ENCODE results near the gene PBX2. TPM values are rescaled to one million over a fixed set of nuclear protein-coding genes. Genes with fewer than 3 reads are reported as not detected.
A peak's percentile ranks its signal among the peaks of the same experiment; 100 is the strongest.

PBX2 gene
- total and polyA plus RNA-seq, 2 of the 4 experiments (the other 2 are of a cell fraction): 17.7 to 56.8 TPM

DNA sequence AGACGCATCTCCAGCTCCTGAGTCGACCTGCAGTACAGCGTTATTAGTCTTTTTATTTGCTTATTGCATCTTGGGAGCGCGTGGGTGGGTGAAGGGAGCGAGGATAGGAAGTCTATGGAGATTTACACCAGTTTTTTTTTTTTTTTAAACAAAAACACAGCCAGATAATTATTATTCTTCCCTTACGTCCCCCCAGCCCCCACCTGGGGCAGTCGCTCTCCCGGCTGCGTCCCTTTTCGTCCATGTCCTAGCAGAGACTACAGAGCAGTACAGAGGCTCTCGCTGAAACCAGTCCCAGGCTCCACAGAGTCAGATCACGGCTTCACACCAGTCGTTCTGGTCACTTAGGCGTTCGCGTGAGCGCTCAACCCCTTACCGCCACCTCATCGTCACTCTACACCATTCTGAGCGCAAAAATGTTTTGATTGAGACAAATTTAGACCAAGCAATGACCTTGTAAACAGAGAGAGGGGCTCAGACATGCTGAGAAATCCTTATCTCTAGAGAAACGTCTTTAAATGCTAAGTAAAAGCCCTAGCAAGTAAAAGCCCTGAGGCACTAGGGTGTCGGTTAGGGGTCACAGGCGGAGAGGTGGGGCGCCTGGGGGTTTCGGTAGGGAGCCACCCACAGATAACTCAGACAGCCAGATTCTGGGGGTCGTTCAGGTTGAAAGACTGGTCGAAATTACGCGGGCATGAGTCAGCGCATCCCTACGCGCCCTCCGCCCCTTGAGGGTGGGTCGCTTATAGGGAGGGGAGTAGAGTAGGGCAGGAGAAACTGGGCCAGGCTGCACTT is 37.0 kb downstream of the PBX2 start:
- Histone ChIP-seq H4K20me1 (ENCODE audit: insufficient read depth, low read length) (no peaks in the 10 kb centered on the region), H3K4ac (ENCODE audit: low read depth, low read length) (peak overlapping the region; percentile 84), H4K5ac (ENCODE audit: low read depth, low read length) (peak overlapping the region; percentile 87), H2BK20ac (ENCODE audit: low read depth, low read length) (peak overlapping the region; percentile 61), H2AK5ac (ENCODE audit: low read depth, low read length) (peak overlapping the region; percentile 80), H2BK5ac (ENCODE audit: low read depth, low read length, poor library complexity, severe bottlenecking) (peak overlapping the region; percentile 81), H3K27ac (ENCODE audit: insufficient read depth, low read length) (peak overlapping the region; percentile 84), H3K36me3 (ENCODE audit: control insufficient read depth, insufficient read depth, low read length) (peaks cover 11% of the 10 kb centered on the region), H2BK15ac (ENCODE audit: low read depth, low read length) (peak overlapping the region; percentile 59; the same call in 2 of the 3 replicates), H3K14ac (replicated peaks; ENCODE audit: low read depth, low read length) (peak overlapping the region; percentile 68), H2AFZ (replicated peaks; ENCODE audit: low read length, poor library complexity) (peak overlapping the region; percentile 96), H4K91ac (ENCODE audit: insufficient read depth, low read depth, low read length) (peak overlapping the region; percentile 73), H3K9me3 (ENCODE audit: control insufficient read depth, insufficient read depth, low read length) (peaks cover 2% of the 10 kb centered on the region; the same call in 1 of the 2 replicates), H3K4me1 (ENCODE audit: control insufficient read depth, insufficient read depth, low read length) (peaks cover 23% of the 10 kb centered on the region), H3K18ac (ENCODE audit: low read depth, low read length) (peak overlapping the region; percentile 46), H3K9ac (ENCODE audit: low read depth, low read length) (peak overlapping the region; percentile 70), H3K27me3 (ENCODE audit: control insufficient read depth, insufficient read depth, low read length) (peaks cover 6% of the 10 kb centered on the region; the same call in 1 of the 2 replicates), H4K8ac (ENCODE audit: low read depth in 2 of 2, low read length in 2 of 2) (peak overlapping the region; percentile 75 to 96), H2BK120ac (ENCODE audit: low read depth, low read length) (peak overlapping the region; percentile 78), H3K79me1 (ENCODE audit: low read depth in 1 of 2, low read length in 2 of 2) (peaks cover 6 to 34% of the 10 kb centered on the region in 2 experiments), H3K9me1 (ENCODE audit: insufficient read depth, low read length) (0 out of 2 replicates have a peak, but pooled peaks cover 4% of the 10 kb centered on the region), H3K23ac (ENCODE audit: low read depth, low read length) (peak overlapping the region; percentile 96), H2AK9ac (replicated peaks; ENCODE audit: low read depth, low read length, poor library complexity) (peak overlapping the region; percentile 98), H3K56ac (ENCODE audit: extremely low read depth, insufficient read depth, low read length) (peak overlapping the region; percentile 58), H3K4me2 (ENCODE audit: low read depth, low read length) (peak overlapping the region; percentile 76), H3K4me3 (ENCODE audit: insufficient read depth, low read depth, low read length) (peak overlapping the region; percentile 67)
- intact Hi-C loops (cut with micrococcal nuclease): loop anchor here (2.0 to 10.0 kb wide), 3 partner anchors 24 to 251 kb away; partner anchors contain the start of genes AGPAT1 and ZBTB12
- dilution Hi-C loops (cut with HindIII; ENCODE audit: low sequenced_read_pairs, unreplicated experiment): no loop called here
- no TSS peak for BruUV-seq (replicated peaks)
- TF ChIP-seq BHLHE40 (IDR thresholded peaks at IDR 0.05; ENCODE audit: low read depth, low read length): peak; percentile 61
- peak; percentile 42; the same call in 1 of the 2 replicates for TF ChIP-seq FOS (IDR thresholded peaks at IDR 0.05; ENCODE audit: low read depth, low read length)
- TF ChIP-seq NFE2L2 (IDR thresholded peaks at IDR 0.05; ENCODE audit: low read depth, low read length): 0 out of 2 replicates have a peak, but pooled peaks have one; percentile 20
- no peak for TF ChIP-seq RAD21 (IDR thresholded peaks at IDR 0.05; ENCODE audit: low read length)
- peak; percentile 5; the same call in 1 of the 2 replicates for TF ChIP-seq MAZ (IDR thresholded peaks at IDR 0.05; ENCODE audit: borderline replicate concordance, low read depth, low read length)
- peak; percentile 3; the same call in 1 of the 2 replicates for TF ChIP-seq POLR2A (IDR thresholded peaks at IDR 0.05; ENCODE audit: low read depth, low read length)
- POLR2A ChIA-PET (ENCODE audit: unreplicated experiment): interaction anchor here (0.7 kb wide), 1 partner anchor 17 kb away, joined by 6 read pairs; no protein-coding TSS in a partner anchor
- 24% methylated on average over 3 of the region's 35 CpGs; no CpG with 5 or more reads in 1 of the 2 experiments for WGBS, 2 experiments (ENCODE audit: extremely low coverage in 2 of 2, insufficient read length in 1 of 2)
- CTCF ChIA-PET: no interaction called here
- ATAC-seq (ENCODE audit: low read depth): peak; percentile 33
- in situ Hi-C loops (cut with MboI; ENCODE audit: low sequenced_read_pairs): no loop called here
- DNase-seq: peak; percentile 41
